WTC11 (cell line): ENCODE data around the gene PHTF1. TPM values are rescaled to one million over a fixed set of nuclear protein-coding genes. Genes with fewer than 3 reads are reported as not detected.

Experiments used
- ATAC-seq: fragments of 200-7000 bp; cut with Tn5 transposase; 2 replicates; pipeline ENCODE4 v1.10.0; 2021; ENCODE audit warnings: mild to moderate bottlenecking, moderate library complexity
- CTCF ChIA-PET: fragments of 300-600 bp; sonication (Branson Sonifier 250); formaldehyde crosslinking; loops from one replicate; lab custom pipeline; 2021; ENCODE audit warnings: antibody characterized with exemption; lab: Charles Lee
- POLR2A ChIA-PET: fragments of 350-600 bp; sonication (Branson Sonifier 250); formaldehyde crosslinking; loops from one replicate; lab custom pipeline; 2021; ENCODE audit warnings: antibody characterized with exemption; lab: Charles Lee
- DNase-seq: peaks from one replicate; pipeline ENCODE4 v3.0.0; 2021; ENCODE audit warnings: low spot score
- H3K27ac Mint-ChIP-seq: 2 replicates; pipeline ENCODE4 v1.8.0; 2021; ENCODE audit warnings: mixed read lengths
- H3K27me3 Mint-ChIP-seq: 2 replicates; pipeline ENCODE4 v1.8.0; 2021; ENCODE audit warnings: low read depth, mild to moderate bottlenecking, moderate library complexity, mixed read lengths
- H3K36me3 Mint-ChIP-seq: 2 replicates; pipeline ENCODE4 v1.8.0; 2021; ENCODE audit warnings: mixed read lengths
- H3K4me1 Mint-ChIP-seq: 2 replicates; pipeline ENCODE4 v1.8.0; 2022; ENCODE audit warnings: mixed read lengths
- H3K4me3 Mint-ChIP-seq: 2 replicates; pipeline ENCODE4 v1.8.0; 2021; ENCODE audit warnings: mild to moderate bottlenecking, moderate library complexity, mixed read lengths
- H3K9me3 Mint-ChIP-seq: 2 replicates; pipeline ENCODE4 v1.8.0; 2021; ENCODE audit warnings: mixed read lengths
- ATF2 ChIP-seq: sonication (generic); formaldehyde crosslinking; IDR thresholded peaks from 2 replicates; pipeline ENCODE4 v1.8.1; 2022; ENCODE audit warnings: low read depth, missing genetic modification reagents, borderline replicate concordance
- CBFB ChIP-seq: sonication (generic); formaldehyde crosslinking; IDR thresholded peaks from 2 replicates; pipeline ENCODE4 v1.8.1; 2022; ENCODE audit warnings: mild to moderate bottlenecking, low read depth, missing genetic modification reagents
- ERG ChIP-seq: fragments of 250-450 bp; sonication (Bioruptor Pico); IDR thresholded peaks from 2 replicates; pipeline ENCODE4 v1.8.0; 2021; ENCODE audit warnings: mild to moderate bottlenecking
- ESRRA ChIP-seq: sonication (generic); formaldehyde crosslinking; IDR thresholded peaks from 2 replicates; pipeline ENCODE4 v1.8.1; 2022; ENCODE audit warnings: mild to moderate bottlenecking, missing genetic modification reagents, borderline replicate concordance
- ETV6 ChIP-seq: sonication (generic); formaldehyde crosslinking; IDR thresholded peaks from 2 replicates; pipeline ENCODE4 v1.8.1; 2022; ENCODE audit warnings: mild to moderate bottlenecking, missing genetic modification reagents
- FOXP1 ChIP-seq: sonication (generic); formaldehyde crosslinking; IDR thresholded peaks from 2 replicates; pipeline ENCODE4 v1.8.0; 2022; ENCODE audit warnings: missing genetic modification reagents, mild to moderate bottlenecking, moderate library complexity, borderline replicate concordance
- HMGA2 ChIP-seq: fragments of 250-450 bp; sonication (Bioruptor Pico); IDR thresholded peaks from 2 replicates; pipeline ENCODE4 v1.4.0; 2021; ENCODE audit warnings: mild to moderate bottlenecking, moderate library complexity
- PRRX2 ChIP-seq: fragments of 250-450 bp; sonication (Bioruptor Pico); IDR thresholded peaks from 2 replicates; pipeline ENCODE4 v1.8.0; 2021; ENCODE audit warnings: mild to moderate bottlenecking
- TP53 ChIP-seq: sonication (generic); formaldehyde crosslinking; IDR thresholded peaks from 2 replicates; pipeline ENCODE4 v1.8.1; 2023; ENCODE audit warnings: mild to moderate bottlenecking, missing genetic modification reagents
- ZMAT4 ChIP-seq: fragments of 250-450 bp; sonication (Bioruptor Pico); IDR thresholded peaks from 2 replicates; pipeline ENCODE4 v1.9.0; 2021; ENCODE audit warnings: mild to moderate bottlenecking
- ZNF219 ChIP-seq: sonication (generic); formaldehyde crosslinking; IDR thresholded peaks from 2 replicates; pipeline ENCODE4 v1.8.0; 2023; ENCODE audit warnings: missing genetic modification reagents, mild to moderate bottlenecking, borderline replicate concordance
- total RNA-seq: library from RNA; stranded (reverse); gene quantifications from 3 replicates; pipeline ENCODE4 v1.2.3, GENCODE V29; 2021
- TF ChIP-seq, protein P1 (sequence below): sonication (generic); formaldehyde crosslinking; IDR thresholded peaks from 2 replicates; pipeline ENCODE4 v1.8.0; 2023; ENCODE audit warnings: mild to moderate bottlenecking, missing genetic modification reagents
- TF ChIP-seq, protein P2 (sequence below): sonication (generic); formaldehyde crosslinking; IDR thresholded peaks from 2 replicates; pipeline ENCODE4 v1.8.0; 2022; ENCODE audit warnings: mild to moderate bottlenecking, missing genetic modification reagents
- TF ChIP-seq, protein P3 (sequence below): sonication (generic); formaldehyde crosslinking; IDR thresholded peaks from 2 replicates; pipeline ENCODE4 v1.8.1; 2022; ENCODE audit warnings: mild to moderate bottlenecking, moderate library complexity, missing genetic modification reagents

The PHTF1 gene
- total RNA-seq, 1 experiment from 2014 or later, result 28.7 TPM

GRCh38 chr1:113681596-113682337 is 77.5 kb downstream of the PHTF1 start (continued):
- TF ChIP-seq, protein P1, sequence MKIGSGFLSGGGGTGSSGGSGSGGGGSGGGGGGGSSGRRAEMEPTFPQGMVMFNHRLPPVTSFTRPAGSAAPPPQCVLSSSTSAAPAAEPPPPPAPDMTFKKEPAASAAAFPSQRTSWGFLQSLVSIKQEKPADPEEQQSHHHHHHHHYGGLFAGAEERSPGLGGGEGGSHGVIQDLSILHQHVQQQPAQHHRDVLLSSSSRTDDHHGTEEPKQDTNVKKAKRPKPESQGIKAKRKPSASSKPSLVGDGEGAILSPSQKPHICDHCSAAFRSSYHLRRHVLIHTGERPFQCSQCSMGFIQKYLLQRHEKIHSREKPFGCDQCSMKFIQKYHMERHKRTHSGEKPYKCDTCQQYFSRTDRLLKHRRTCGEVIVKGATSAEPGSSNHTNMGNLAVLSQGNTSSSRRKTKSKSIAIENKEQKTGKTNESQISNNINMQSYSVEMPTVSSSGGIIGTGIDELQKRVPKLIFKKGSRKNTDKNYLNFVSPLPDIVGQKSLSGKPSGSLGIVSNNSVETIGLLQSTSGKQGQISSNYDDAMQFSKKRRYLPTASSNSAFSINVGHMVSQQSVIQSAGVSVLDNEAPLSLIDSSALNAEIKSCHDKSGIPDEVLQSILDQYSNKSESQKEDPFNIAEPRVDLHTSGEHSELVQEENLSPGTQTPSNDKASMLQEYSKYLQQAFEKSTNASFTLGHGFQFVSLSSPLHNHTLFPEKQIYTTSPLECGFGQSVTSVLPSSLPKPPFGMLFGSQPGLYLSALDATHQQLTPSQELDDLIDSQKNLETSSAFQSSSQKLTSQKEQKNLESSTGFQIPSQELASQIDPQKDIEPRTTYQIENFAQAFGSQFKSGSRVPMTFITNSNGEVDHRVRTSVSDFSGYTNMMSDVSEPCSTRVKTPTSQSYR (CRISPR knock-in tag), result no peak
- TF ChIP-seq ATF2 (CRISPR knock-in tag) (no peak), CBFB (no peak), ZNF219 (CRISPR knock-in tag) (no peak), ETV6 (no peak), ERG (no peak), TP53 (CRISPR knock-in tag) (no peak), ZMAT4 (CRISPR knock-in tag) (no peak), ESRRA (CRISPR knock-in tag) (no peak), HMGA2 (CRISPR knock-in tag) (no peak), PRRX2 (no peak)
- TF ChIP-seq, protein P2, sequence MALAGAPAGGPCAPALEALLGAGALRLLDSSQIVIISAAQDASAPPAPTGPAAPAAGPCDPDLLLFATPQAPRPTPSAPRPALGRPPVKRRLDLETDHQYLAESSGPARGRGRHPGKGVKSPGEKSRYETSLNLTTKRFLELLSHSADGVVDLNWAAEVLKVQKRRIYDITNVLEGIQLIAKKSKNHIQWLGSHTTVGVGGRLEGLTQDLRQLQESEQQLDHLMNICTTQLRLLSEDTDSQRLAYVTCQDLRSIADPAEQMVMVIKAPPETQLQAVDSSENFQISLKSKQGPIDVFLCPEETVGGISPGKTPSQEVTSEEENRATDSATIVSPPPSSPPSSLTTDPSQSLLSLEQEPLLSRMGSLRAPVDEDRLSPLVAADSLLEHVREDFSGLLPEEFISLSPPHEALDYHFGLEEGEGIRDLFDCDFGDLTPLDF (CRISPR knock-in tag), result no peak
- TF ChIP-seq, protein P3, sequence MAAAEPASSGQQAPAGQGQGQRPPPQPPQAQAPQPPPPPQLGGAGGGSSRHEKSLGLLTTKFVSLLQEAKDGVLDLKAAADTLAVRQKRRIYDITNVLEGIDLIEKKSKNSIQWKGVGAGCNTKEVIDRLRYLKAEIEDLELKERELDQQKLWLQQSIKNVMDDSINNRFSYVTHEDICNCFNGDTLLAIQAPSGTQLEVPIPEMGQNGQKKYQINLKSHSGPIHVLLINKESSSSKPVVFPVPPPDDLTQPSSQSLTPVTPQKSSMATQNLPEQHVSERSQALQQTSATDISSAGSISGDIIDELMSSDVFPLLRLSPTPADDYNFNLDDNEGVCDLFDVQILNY (CRISPR knock-in tag), result no peak
- TF ChIP-seq, all 79 proteins: peak for 0

GRCh38 chr1:113678159-113678469 is 81.2 kb downstream of the PHTF1 start:
- Mint-ChIP-seq H3K36me3 (no peaks in the 10 kb centered on the region), H3K27ac (no peak overlapping the region), H3K4me1 (peaks cover 13% of the 10 kb centered on the region), H3K9me3 (no peaks in the 10 kb centered on the region), H3K27me3 (no peaks in the 10 kb centered on the region), H3K4me3 (no peak overlapping the region)
- TF ChIP-seq TP53 (CRISPR knock-in tag) (no peak), FOXP1 (no peak)
- no peak for DNase-seq
- CTCF ChIA-PET, result interaction anchor here (0.6 to 1.4 kb wide), 9 partner anchors 62 to 963 kb away, joined by 3 to 5 read pairs (median 3); partner anchors contain the start of gene PPM1J
- POLR2A ChIA-PET, result no interaction called here
- ATAC-seq, result no peak
